ENCODE data around the gene TUBGCP2. TPM values are rescaled to one million over a fixed set of nuclear protein-coding genes. Genes with fewer than 3 reads are reported as not detected.
A peak's percentile ranks its signal among the peaks of the same experiment; 100 is the strongest.

TUBGCP2 gene
- total and polyA plus RNA-seq, 9 of the 15 experiments (the other 6 are each of a cell fraction or from before 2014, with no cell fraction given) = 4.3 to 56.6 (median 28.4) TPM

GRCh38 chr10:133278577-133279265 lies 30.0 kb downstream of the TUBGCP2 start:
- Histone ChIP-seq H3K4me2 (ENCODE audit: insufficient read depth, low read length) (peak overlapping the region; percentile 72), H3K4me1 (replicated peaks in 1 of 2; ENCODE audit: control insufficient read depth in 2 of 2, insufficient read depth in 2 of 2, low read length in 2 of 2) (peaks cover 40 to 71% of the 10 kb centered on the region in 2 experiments), H3K27ac (ENCODE audit: extremely low read depth, low read depth, low read length) (peak overlapping the region; percentile 92), H3K9me3 (replicated peaks; ENCODE audit: control insufficient read depth, insufficient read depth, low read depth, low read length) (no peaks in the 10 kb centered on the region), H3K27me3 (ENCODE audit: control insufficient read depth in 2 of 2, insufficient read depth in 2 of 2, low read length in 2 of 2) (no peaks in the 10 kb centered on the region), H4K20me1 (replicated peaks; ENCODE audit: control insufficient read depth, insufficient read depth, low read length) (no peaks in the 10 kb centered on the region), H3K79me2 (ENCODE audit: control insufficient read depth, insufficient read depth, low read length) (no peaks in the 10 kb centered on the region), H3K9me1 (ENCODE audit: control insufficient read depth, insufficient read depth, low read length) (peaks cover 3% of the 10 kb centered on the region), H3K36me3 (ENCODE audit: control insufficient read depth, insufficient read depth, low read length) (peaks cover 28% of the 10 kb centered on the region; the same call in 1 of the 3 replicates), H3K9ac (ENCODE audit: insufficient read depth in 1 of 2, low read depth in 2 of 2, low read length in 2 of 2) (peak overlapping the region; percentile 61 to 77), H3K4me3 (no peak overlapping the region), H2AFZ (ENCODE audit: low read depth, low read length) (peak overlapping the region; percentile 38; the same call in 1 of the 2 replicates)
- WGBS (ENCODE audit: insufficient coverage, low coverage, missing lambda C conversion rate) = 6% methylated on average over 13 of the region's 19 CpGs
- ChIA-PET POLR2A (interaction anchor here (0.6 to 1.5 kb wide), 11 partner anchors 15 to 62 kb away, joined by 3 to 4 read pairs (median 3); no protein-coding TSS in a partner anchor), CTCF (ENCODE audit: low intra/inter-chr PET ratio) (no interaction called here)
- in situ Hi-C loops (cut with MboI) (no loop called here), intact Hi-C loops (cut with micrococcal nuclease) (loop anchor here (2.0 kb wide), 1 partner anchor 26 kb away; no protein-coding TSS in a partner anchor)
- no TSS peak for BruUV-seq (replicated peaks)
- DNase-seq (ENCODE audit: extremely low read depth in 1 of 4, low spot score in 3 of 4) (peak; percentile 80 to 86 (median 83)), FAIRE-seq (peak; percentile 95), ATAC-seq (peak; percentile 86)
- TF ChIP-seq, protein P1, sequence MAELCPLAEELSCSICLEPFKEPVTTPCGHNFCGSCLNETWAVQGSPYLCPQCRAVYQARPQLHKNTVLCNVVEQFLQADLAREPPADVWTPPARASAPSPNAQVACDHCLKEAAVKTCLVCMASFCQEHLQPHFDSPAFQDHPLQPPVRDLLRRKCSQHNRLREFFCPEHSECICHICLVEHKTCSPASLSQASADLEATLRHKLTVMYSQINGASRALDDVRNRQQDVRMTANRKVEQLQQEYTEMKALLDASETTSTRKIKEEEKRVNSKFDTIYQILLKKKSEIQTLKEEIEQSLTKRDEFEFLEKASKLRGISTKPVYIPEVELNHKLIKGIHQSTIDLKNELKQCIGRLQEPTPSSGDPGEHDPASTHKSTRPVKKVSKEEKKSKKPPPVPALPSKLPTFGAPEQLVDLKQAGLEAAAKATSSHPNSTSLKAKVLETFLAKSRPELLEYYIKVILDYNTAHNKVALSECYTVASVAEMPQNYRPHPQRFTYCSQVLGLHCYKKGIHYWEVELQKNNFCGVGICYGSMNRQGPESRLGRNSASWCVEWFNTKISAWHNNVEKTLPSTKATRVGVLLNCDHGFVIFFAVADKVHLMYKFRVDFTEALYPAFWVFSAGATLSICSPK (IDR thresholded peaks at IDR 0.05; ENCODE audit: borderline replicate concordance) = no peak
- peak in 2 of 3 experiments; percentile 31 to 39 for TF ChIP-seq YY1 (IDR thresholded peaks at IDR 0.05; ENCODE audit: borderline replicate concordance in 1 of 3, control insufficient read depth in 1 of 3, extremely low read depth in 1 of 3, insufficient read depth in 3 of 3, insufficient read length in 1 of 3, insufficient replicate concordance in 2 of 3, low read depth in 1 of 3, low read length in 2 of 3)
- no peak for TF ChIP-seq HNRNPLL (IDR thresholded peaks at IDR 0.05; ENCODE audit: low read depth, low read length, poor library complexity, severe bottlenecking)
- peak; percentile 29; the same call in 1 of the 2 replicates for TF ChIP-seq RB1 (IDR thresholded peaks at IDR 0.05; ENCODE audit: low read depth)
- TF ChIP-seq ILK (tag; IDR thresholded peaks at IDR 0.05; ENCODE audit: borderline replicate concordance, low read depth) = no peak
- TF ChIP-seq SRF (CRISPR knock-in tag; IDR thresholded peaks at IDR 0.05) = no peak
- TF ChIP-seq NFIX (CRISPR knock-in tag; IDR thresholded peaks at IDR 0.05; ENCODE audit: low read depth) = no peak
- no peak for TF ChIP-seq CREB5 (CRISPR knock-in tag; IDR thresholded peaks at IDR 0.05)
- no peak for TF ChIP-seq ADNP (tag; IDR thresholded peaks at IDR 0.05)
- TF ChIP-seq, protein P2, sequence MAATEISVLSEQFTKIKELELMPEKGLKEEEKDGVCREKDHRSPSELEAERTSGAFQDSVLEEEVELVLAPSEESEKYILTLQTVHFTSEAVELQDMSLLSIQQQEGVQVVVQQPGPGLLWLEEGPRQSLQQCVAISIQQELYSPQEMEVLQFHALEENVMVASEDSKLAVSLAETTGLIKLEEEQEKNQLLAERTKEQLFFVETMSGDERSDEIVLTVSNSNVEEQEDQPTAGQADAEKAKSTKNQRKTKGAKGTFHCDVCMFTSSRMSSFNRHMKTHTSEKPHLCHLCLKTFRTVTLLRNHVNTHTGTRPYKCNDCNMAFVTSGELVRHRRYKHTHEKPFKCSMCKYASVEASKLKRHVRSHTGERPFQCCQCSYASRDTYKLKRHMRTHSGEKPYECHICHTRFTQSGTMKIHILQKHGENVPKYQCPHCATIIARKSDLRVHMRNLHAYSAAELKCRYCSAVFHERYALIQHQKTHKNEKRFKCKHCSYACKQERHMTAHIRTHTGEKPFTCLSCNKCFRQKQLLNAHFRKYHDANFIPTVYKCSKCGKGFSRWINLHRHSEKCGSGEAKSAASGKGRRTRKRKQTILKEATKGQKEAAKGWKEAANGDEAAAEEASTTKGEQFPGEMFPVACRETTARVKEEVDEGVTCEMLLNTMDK (IDR thresholded peaks at IDR 0.05; ENCODE audit: borderline replicate concordance, insufficient read depth, low read depth, low read length, poor library complexity, severe bottlenecking) = no peak
- TF ChIP-seq GTF2A2 (tag; IDR thresholded peaks at IDR 0.05) = no peak
- peak; percentile 22 for TF ChIP-seq POLR2B (IDR thresholded peaks at IDR 0.05; ENCODE audit: low read depth, partially characterized antibody)
- TF ChIP-seq DIDO1 (tag; IDR thresholded peaks at IDR 0.05; ENCODE audit: low read depth) = no peak
- no peak for TF ChIP-seq MED1 (CRISPR knock-in tag; IDR thresholded peaks at IDR 0.05; ENCODE audit: borderline replicate concordance)
- peak; percentile 90 for TF ChIP-seq FOXP1 (CRISPR knock-in tag; IDR thresholded peaks at IDR 0.05)
